Measurements from ENCODE around the gene SUPT5H.
"Not testable (repeated sequence)": the region's sequence is repeated elsewhere in the genome, so short reads cannot be mapped to it uniquely, and the experiment has no call there.

Gene SUPT5H

GRCh38 chr19:39426170-39426569 is 19.2 kb upstream of the SUPT5H start:
- no peak for DNase-seq

- DNase-seq: no peak
Measured at GRCh38 chr19:39427707-39428106, 17.7 kb upstream of the SUPT5H start.

DNA sequence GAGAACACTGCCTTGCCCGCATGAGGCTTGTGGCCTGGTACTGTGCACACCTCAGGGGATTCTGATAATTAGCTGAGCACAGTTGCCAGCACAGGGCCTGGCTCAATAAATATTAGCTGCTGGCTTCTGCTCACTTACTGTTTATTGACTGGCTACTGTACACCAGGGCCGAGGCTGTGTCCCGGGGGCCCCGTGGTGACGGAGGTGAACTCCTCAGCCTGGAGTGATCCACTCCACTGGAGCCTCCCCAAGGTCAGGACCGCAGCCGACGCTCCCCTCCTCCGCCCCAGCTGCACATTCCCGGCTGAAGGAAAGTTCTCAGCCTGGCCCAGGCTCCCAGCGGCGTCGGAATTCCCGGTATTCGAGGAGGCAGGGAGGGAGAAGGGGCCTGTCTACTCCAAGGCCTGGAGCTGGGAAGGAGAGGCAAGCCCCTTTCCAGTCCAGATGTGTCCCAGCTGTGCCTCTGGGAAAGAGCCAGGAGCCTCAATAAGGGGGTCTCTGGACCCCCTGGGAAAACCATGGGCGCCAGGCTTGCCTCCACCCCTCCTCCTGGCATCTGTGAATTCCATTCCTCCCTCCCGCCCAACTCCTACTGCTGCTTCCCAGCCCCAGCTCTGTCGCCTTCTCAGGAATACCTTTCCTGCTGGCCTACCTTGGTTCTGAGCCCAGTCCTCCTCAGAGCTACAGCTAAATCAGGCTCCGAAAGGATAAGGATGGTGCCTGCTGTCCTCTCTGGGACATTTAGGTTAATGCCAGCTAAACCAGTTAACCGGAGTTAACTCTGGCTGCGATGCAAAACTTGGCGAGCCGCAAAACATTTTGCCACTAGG is 16.9 kb upstream of the SUPT5H start:
- DNase-seq: no peak

- peak; percentile 26 for DNase-seq
Measured at GRCh38 chr19:39430675-39431593, 14.4 kb upstream of the SUPT5H start.

DNA sequence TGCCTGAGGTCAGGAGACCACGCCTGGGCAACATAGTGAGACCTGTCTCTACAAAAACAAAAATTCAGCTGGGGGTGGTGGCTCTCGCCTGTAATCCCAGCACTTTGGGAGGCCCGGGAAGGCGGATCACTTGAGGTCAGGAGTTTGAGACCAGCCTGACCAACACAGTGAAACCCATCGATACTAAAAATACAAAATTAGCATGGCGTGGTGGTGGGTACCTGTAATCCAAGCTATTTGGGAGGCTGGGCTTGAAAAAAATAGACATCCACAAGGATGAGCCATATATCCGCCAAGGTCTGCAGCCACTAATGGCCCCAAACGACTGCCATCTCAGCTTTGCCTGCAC is 12.7 kb upstream of the SUPT5H start:
- no peak for DNase-seq

GRCh38 chr19:39433480-39434079 is 11.8 kb upstream of the SUPT5H start:
- no peak for DNase-seq

- DNase-seq: no peak
Measured at GRCh38 chr19:39434123-39435076, 11.0 kb upstream of the SUPT5H start.

GRCh38 chr19:39435499-39436349 is 9.7 kb upstream of the SUPT5H start, which contains the start of gene RPS16:
Gene RPS16 (minus strand): TSS chr19:39435949. CDS start chr19:39435895, 54 bp downstream.
- DNase-seq: peak; percentile 99

DNA sequence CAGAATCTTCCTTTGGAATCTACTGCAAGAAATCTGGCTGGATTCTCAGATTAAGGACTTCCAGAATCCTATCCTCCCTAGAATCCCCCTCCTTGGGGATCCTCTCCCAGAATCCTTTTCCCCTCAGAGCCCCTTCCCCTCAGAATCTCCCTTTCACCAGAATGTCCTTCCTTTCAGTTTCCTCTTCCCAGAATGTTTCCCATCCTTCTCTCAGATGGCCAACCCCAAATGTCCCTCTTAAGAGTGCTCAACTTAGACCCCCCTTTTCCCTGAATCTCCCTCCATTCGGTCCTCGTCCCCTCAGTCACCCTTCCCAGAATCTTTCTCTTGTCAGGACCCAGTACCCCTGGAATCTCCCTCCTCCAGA is 9.0 kb upstream of the SUPT5H start:
- DNase-seq: no peak

- DNase-seq: no peak
Measured at GRCh38 chr19:39438270-39438934, 7.0 kb upstream of the SUPT5H start.

- DNase-seq: no peak
Measured at GRCh38 chr19:39444598-39445195, 685 bp upstream of the SUPT5H start.

GRCh38 chr19:39446365-39447084 is 1.1 kb downstream of the SUPT5H start:
- DNase-seq: no peak

- DNase-seq: no peak
Measured at GRCh38 chr19:39448271-39448670, 2.9 kb downstream of the SUPT5H start.

GRCh38 chr19:39449116-39449797 is 3.9 kb downstream of the SUPT5H start:
- no peak for DNase-seq

DNA sequence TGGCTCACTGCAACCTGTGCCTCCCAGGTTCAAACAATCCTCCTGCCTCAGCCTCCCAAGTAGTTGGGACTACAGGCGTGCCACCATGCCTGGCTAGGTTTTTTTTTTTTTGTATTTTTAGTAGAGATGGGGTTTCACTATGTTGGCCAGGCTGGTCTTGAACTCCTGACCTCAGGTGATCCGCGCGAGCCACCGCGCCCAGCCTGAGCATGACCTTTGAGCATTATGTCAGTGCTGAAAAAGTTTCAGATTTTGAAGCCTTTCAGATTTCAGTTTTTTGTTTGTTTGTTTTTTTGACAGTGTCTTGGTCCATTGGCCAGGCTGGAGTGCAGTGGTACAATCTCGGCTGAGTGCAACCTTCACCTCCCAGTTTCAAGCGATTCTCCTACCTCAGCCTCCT is 5.9 kb downstream of the SUPT5H start:
- not testable (repeated sequence) for DNase-seq

DNA sequence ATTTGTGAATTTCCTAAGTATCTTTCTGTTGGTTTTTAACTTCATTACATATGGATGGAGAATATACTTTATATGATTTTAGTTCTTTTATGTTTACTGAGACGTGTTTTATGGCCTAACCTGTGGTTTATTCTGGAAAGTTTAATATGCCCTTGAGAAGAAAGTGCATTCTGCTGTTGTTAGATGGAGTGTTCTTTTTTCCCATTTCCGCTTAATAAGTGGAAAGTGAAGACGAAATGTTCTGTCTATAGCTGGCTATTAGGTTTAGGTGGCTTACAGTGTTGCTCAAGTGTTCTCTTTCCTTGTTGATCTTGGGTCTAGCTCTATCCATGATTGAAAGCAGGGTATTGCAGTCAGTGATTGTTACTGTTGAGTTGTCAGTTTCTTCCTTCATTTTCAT is 18.0 kb downstream of the SUPT5H start:
- no peak for DNase-seq

DNA sequence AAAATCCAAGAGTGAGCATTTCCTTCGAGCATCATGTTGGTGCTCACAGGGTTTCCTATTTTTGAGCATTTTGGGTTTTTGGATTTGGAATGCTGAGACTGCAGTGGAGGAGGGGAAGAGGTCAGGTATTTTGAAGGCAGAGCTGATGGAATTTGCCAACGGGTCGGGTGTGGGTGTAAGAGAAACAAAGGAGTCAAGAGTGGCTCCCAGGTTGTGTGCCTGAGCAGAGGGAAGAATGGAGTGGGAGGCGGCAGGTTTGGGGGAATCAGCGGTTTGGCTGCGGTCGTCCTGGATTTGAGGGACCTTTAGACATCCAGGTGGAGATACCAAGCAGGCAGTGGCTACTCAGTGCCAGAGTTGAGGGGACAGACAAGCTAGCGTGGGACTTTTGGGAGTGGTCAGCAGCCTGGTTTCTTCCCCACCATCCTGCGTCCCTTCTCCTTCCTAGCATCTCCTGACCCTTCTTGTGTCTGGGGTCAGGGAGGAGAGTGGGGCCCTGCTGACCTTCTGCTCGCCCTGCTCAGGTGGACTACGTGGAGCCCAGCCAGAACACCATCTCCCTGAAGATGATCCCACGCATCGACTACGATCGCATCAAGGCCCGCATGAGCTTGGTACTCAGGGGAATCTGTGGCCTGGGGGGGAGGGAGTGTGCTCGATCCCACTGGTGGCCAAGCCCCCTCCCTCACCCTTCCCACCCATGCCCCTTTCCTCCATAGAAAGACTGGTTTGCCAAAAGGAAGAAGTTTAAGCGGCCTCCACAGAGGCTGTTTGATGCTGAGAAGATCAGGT is 20.8 kb downstream of the SUPT5H start:
- no peak for DNase-seq

- no peak for DNase-seq
Measured at GRCh38 chr19:39467941-39468340, 22.6 kb downstream of the SUPT5H start.
